GM12892 (cell line): Measurements from ENCODE around the gene SEPTIN11.

ENCODE experiments used
- DNase-seq: peaks from one replicate; pipeline ENCODE4 v3.0.0; 2011; ENCODE audit not compliant: insufficient read length
- FAIRE-seq: peaks from 2 replicates; lab custom pipeline; 2011; peaks lifted over from hg19 to GRCh38; lab: Jason Lieb, UNC
- POLR2A ChIP-seq: IDR thresholded peaks from 2 replicates; pipeline ENCODE4 v1.6.1; 2011; ENCODE audit warnings: low read depth, low read length, control low read depth
- POLR2AphosphoS5 ChIP-seq: IDR thresholded peaks from 2 replicates; pipeline ENCODE4 v1.6.1; 2011; ENCODE audit warnings: low read depth, low read length, control low read depth
- TAF1 ChIP-seq: IDR thresholded peaks from 2 replicates; pipeline ENCODE4 v1.6.1; 2011; ENCODE audit warnings: low read depth, mild to moderate bottlenecking, control low read depth, low read length, borderline replicate concordance

Gene SEPTIN11

GRCh38 chr4:76939184-76939583 lies 10.4 kb upstream of the SEPTIN11 start:
- DNase-seq (no peak), FAIRE-seq (no peak)
- TF ChIP-seq TAF1 (no peak), POLR2A (no peak), POLR2AphosphoS5 (no peak)

DNA sequence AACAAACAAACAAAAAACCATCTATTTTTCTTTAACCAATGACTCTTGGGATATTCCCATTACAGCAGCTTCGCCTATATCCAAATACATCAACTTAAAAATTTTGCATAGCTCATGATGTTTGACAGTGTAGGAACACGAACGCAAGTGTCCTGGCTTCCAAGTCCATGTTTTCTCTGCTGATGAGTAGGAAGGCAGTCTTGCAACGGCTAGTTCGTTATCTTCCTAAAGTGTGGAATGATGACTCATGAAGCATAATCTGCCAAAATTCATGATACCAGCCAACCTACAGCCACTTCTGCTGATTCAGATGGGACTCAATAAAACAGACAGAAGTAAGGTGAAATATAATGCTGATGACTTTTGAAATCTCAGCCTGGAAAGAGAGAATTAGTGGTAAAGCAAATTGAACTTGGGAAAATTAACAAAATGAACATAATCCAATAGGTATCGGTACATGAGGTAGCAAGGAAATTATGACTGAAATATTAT lies 6.4 kb upstream of the SEPTIN11 start:
- DNase-seq (no peak), FAIRE-seq (no peak)
- TF ChIP-seq TAF1 (no peak), POLR2A (no peak), POLR2AphosphoS5 (no peak)

- no peak for DNase-seq
- no peak for TF ChIP-seq TAF1
- FAIRE-seq = no peak
Measured at GRCh38 chr4:76943790-76944189, 5.8 kb upstream of the SEPTIN11 start.

DNA sequence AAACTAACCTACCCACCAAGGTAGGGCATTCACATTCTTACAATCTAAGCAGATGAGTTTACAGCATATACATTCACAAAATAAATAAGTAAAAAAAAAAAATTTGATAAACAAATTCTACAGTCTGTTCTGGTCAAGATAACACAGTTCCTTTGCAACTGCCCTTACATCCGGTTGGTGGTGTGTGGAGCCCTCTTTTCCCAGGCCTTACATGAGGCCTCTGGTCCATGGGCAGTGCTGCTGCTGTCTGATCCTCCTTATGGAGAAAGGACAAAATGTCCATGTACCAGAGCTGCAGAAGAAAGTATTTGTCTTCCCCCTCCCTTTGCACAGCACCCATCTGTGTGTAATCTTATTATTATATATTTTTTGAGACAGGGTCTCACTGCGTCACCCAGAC lies 2.2 kb upstream of the SEPTIN11 start:
- no peak for FAIRE-seq

GRCh38 chr4:76948443-76949275 lies 893 bp upstream of the SEPTIN11 start:
- TF ChIP-seq POLR2AphosphoS5 = 0 out of 2 replicates have a peak, but pooled peaks have one; percentile 31
- TF ChIP-seq POLR2A = peak; percentile 59; the same call in 1 of the 2 replicates
- peak; percentile 15; the same call in 1 of the 2 replicates for TF ChIP-seq TAF1
- DNase-seq (peak; percentile 85), FAIRE-seq (no peak)

More for the DNA sequence above, 2.2 kb upstream of the SEPTIN11 start:
- no peak for TF ChIP-seq POLR2A
- no peak for TF ChIP-seq TAF1
- no peak for TF ChIP-seq POLR2AphosphoS5
- DNase-seq = no peak

- peak; percentile 84 for FAIRE-seq
- DNase-seq = peak; percentile 48
- TF ChIP-seq TAF1 (no peak), POLR2AphosphoS5 (no peak), POLR2A (no peak)
Measured at GRCh38 chr4:76950052-76950955, 752 bp downstream of the SEPTIN11 start.

DNA sequence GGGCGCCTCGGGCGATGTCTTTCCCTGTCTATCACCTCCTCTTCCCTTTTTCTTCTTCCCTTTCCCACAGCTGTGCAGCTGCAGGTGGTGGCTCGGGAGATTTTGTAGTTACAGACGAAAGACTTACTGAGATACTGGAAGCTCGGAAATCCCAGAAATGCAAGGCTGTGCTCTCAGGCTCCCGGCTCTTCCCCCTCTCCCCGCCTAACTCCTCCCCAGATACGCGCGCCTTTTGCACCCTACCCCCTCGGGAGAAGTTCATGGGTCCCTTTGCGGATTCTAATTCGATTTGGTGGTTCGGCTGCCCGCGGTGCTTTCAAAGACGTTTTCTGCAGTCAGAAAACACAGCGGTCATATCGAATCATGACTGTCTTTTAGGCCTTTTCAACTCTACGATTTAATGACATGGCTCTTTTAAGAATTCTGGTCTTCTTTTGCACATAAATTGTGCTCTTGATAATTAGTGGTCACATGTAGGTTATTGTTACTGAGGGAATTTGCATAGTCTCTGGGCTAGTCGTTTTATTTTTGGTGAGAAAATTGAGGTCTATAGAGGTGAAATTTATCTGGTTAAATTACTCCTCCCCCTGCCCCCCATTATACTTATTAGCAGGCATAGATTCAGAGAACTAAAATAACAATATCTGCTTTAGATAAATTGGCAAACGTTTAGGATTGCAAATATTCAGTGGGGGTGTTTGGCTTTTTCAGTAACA lies 1.6 kb downstream of the SEPTIN11 start:
- peak; percentile 30 for FAIRE-seq
- no peak for DNase-seq
- no peak for TF ChIP-seq POLR2AphosphoS5
- TF ChIP-seq TAF1 = no peak
- TF ChIP-seq POLR2A = no peak

- no peak for DNase-seq
- FAIRE-seq = no peak
- TF ChIP-seq TAF1 (no peak), POLR2AphosphoS5 (no peak), POLR2A (no peak)
Measured at GRCh38 chr4:76951672-76952010, 2.1 kb downstream of the SEPTIN11 start.

DNA sequence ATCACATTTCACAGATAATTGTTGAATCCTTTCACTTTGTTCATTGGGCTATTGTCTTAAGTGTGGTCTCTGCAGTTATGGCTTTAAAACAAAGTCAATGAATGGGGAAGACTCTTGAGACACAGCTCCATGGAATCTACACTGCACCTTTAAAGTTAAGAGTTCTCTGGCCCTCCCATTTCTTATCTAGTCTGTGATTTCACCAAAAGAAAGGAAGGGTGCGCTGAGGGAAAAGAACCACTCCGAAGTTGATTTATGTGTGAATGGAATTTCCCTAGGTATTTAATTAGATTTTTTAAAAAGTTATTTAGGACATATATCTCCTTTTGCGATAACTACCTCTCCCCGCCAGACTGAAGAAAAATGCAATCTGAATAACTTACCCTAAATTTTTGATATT lies 2.5 kb downstream of the SEPTIN11 start:
- DNase-seq = no peak
- TF ChIP-seq POLR2AphosphoS5 = no peak
- FAIRE-seq = no peak

GRCh38 chr4:76952656-76953582 lies 3.4 kb downstream of the SEPTIN11 start:
- DNase-seq (no peak), FAIRE-seq (no peak)
- no peak for TF ChIP-seq TAF1
- no peak for TF ChIP-seq POLR2A
- TF ChIP-seq POLR2AphosphoS5 = no peak

DNA sequence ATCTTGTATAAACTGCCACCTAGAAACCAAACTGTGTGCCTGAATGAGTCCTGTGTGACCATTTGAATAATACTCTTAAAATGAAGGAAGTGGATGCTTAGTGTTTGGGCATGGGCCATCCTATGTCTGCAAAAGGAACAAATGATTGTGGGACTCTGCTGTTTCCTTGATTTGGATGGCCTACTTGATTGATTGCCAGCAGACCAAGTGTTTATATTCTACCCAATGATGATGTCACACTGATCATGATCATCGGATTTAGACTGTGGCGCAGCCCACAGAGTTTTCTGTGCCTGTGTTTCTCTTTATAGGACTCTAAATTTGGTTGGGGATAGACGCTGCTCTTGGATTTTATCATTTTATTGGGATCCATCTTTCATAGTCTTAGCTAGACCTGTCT lies 4.4 kb downstream of the SEPTIN11 start:
- no peak for TF ChIP-seq POLR2A
- no peak for TF ChIP-seq TAF1
- no peak for TF ChIP-seq POLR2AphosphoS5
- DNase-seq = no peak
- no peak for FAIRE-seq
